ENCODE data around the gene SH2D7. TPM values are rescaled to one million over a fixed set of nuclear protein-coding genes. Genes with fewer than 3 reads are reported as not detected.

Gene SH2D7
- total RNA-seq, 1 donor from 2014 or later, result not detected

GRCh38 chr15:78101423-78102105, 9.2 kb downstream of the SH2D7 start:
- FAIRE-seq (no peak), DNase-seq (ENCODE audit: low spot score in 2 of 2) (no peak)

- DNase-seq (ENCODE audit: low spot score in 2 of 2) (no peak), FAIRE-seq (no peak)
Observed at GRCh38 chr15:78102211-78102610, 9.8 kb downstream of the SH2D7 start.

GRCh38 chr15:78102741-78103140, 10.4 kb downstream of the SH2D7 start:
- DNase-seq (ENCODE audit: low spot score in 2 of 2) (no peak), FAIRE-seq (no peak)

- DNase-seq (ENCODE audit: low spot score in 2 of 2), result no peak
- no peak for FAIRE-seq
Observed at GRCh38 chr15:78103406-78104118, 11.2 kb downstream of the SH2D7 start.

GRCh38 chr15:78104119-78104479, 11.7 kb downstream of the SH2D7 start:
- DNase-seq (ENCODE audit: low spot score in 2 of 2) (no peak), FAIRE-seq (no peak)

- DNase-seq (ENCODE audit: low spot score in 2 of 2) (no peak), FAIRE-seq (no peak)
Observed at GRCh38 chr15:78104566-78105475, 12.5 kb downstream of the SH2D7 start.

- FAIRE-seq (no peak), DNase-seq (ENCODE audit: low spot score in 2 of 2) (no peak)
Observed at GRCh38 chr15:78105476-78106241, 13.3 kb downstream of the SH2D7 start.

- FAIRE-seq (no peak), DNase-seq (ENCODE audit: low spot score in 2 of 2) (no peak)
Observed at GRCh38 chr15:78107471-78107870, 15.1 kb downstream of the SH2D7 start.

GRCh38 chr15:78108300-78109084, 16.1 kb downstream of the SH2D7 start:
- FAIRE-seq, result no peak
- DNase-seq (ENCODE audit: low spot score in 2 of 2), result peak; percentile 64 to 87

GRCh38 chr15:78109156-78109555, 16.8 kb downstream of the SH2D7 start:
- FAIRE-seq (no peak), DNase-seq (ENCODE audit: low spot score in 2 of 2) (no peak)

- FAIRE-seq (no peak), DNase-seq (ENCODE audit: low spot score in 2 of 2) (no peak)
Observed at GRCh38 chr15:78110096-78110495, 17.7 kb downstream of the SH2D7 start.

GRCh38 chr15:78110916-78111475, 18.6 kb downstream of the SH2D7 start:
- DNase-seq (ENCODE audit: low spot score in 2 of 2), result no peak
- no peak for FAIRE-seq

GRCh38 chr15:78111788-78112187, 19.4 kb downstream of the SH2D7 start:
- FAIRE-seq (no peak), DNase-seq (ENCODE audit: low spot score in 2 of 2) (no peak)

GRCh38 chr15:78112551-78112950, 20.2 kb downstream of the SH2D7 start:
- no peak for FAIRE-seq
- DNase-seq (ENCODE audit: low spot score in 2 of 2), result no peak

GRCh38 chr15:78120523-78120922, 28.2 kb downstream of the SH2D7 start:
- FAIRE-seq, result no peak
- DNase-seq (ENCODE audit: low spot score in 2 of 2), result no peak

GRCh38 chr15:78125267-78125666, 32.9 kb downstream of the SH2D7 start:
- DNase-seq (ENCODE audit: low spot score in 2 of 2), result no peak
- no peak for FAIRE-seq

GRCh38 chr15:78127882-78128281, 35.5 kb downstream of the SH2D7 start:
- DNase-seq (ENCODE audit: low spot score in 2 of 2) (no peak), FAIRE-seq (no peak)

GRCh38 chr15:78129077-78129750, 36.9 kb downstream of the SH2D7 start:
- DNase-seq (ENCODE audit: low spot score in 2 of 2) (peak in 1 of 2 donors; percentile 30), FAIRE-seq (no peak)
